GM18951 (cell line): ENCODE results near the gene CSNK2B.
A peak's percentile ranks its signal among the peaks of the same experiment; 100 is the strongest.

Experiments
- POLR2A ChIP-seq: IDR thresholded peaks from 4 replicates; pipeline ENCODE4 v1.6.1; 2011; ENCODE audit warnings: mild to moderate bottlenecking; ENCODE audit not compliant: insufficient read length, insufficient read depth; ENCODE audit errors: extremely low read depth
- in situ Hi-C: fragments of 300-500 bp; cut with MboI; formaldehyde crosslinking; loops from one replicate; pipeline ENCODE4 v1.12.0; 2022; ENCODE audit warnings: low sequenced_read_pairs, mixed read lengths, inconsistent platforms; ENCODE audit not compliant: unreplicated experiment

The CSNK2B gene

DNA sequence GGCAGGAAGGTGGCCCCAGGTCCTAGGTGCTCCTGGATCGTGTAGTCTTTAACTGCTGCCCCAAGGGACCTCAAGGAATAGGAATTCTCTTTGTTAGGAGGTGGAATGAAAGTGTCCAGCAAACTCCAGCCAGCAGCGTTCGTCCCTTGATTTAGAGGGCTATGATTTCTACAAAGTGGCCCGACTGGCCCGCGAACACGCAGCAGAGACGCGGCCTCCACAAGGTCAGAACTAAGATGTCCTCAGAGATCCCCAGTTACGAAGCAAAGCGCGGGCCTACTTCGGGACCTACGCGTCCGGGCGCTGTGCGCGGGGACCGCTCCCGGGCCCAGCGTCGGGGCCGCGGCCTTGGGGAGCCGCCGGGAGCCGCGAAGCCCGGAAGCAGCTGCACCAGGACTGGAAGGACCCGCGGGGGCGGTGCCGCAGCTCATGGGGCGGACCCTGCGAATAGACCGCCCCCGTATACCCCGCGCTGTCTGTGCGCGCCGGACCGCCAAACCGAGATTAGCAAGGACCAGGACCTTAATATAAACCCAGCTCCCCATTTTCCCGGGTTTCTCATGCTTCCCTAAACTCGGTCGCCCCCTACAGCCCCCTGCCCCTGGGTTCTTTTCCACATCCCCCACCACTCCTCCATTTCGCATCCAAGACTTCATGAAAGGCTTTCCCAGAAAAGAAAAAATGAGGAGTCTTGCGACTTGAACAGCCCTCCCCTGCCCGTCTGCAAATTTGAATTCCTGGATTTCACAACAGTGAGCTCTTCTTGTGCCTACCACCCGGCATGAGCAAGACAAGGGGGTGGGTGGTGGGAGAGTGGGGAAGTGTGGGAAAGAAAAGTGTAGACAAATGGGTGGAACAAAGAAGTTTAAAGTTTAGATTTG, 5.3 kb upstream of the CSNK2B start, which contains the start of gene C6orf47:
TSS of gene C6orf47 (minus strand) at position 398 of the 881 bp plus-strand sequence. CDS start 831 bp downstream, outside the sequence.
- peak; percentile 96 for TF ChIP-seq POLR2A
- in situ Hi-C loops = no loop called here

DNA sequence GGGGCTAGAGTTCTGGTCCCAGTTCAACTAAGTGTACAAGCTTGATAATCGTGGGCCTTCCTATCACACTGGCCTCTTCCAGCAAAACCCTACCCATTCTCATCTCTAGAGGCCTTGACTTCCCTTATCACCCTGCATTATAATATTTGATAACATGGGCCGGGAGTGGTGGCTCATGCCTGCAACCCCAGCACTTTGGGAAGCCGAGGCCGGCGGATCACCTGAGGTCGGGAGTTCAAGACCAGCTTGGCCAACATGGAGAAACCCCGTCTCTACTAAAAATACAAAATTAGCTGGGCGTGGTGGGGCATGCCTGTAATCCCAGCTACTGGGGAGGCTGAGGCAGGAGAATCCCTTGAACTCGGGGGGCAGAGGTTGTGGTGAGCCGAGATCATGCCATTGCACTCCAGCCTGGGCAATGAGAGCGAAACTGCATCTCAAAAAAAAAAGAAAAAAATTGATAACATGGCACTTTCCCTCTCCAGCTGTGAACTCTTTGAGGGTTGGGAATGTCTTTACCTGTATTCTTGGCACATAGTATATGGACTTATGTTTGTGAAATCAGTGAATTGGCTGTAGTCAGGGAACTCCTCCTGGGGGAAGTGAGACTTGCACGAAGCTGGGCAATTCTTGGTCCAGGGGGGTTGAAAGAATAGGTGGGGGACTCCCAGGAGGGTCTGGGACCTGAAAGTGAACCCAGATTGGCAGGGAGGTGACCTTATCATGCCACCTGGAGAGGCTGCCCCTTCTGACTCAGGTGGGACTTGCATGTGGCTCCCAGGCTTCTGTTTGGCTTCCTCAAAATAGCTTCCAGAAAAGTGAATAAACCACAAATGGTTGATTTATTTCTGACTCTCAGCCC, 4.4 kb upstream of the CSNK2B start:
- in situ Hi-C loops = no loop called here
- no peak for TF ChIP-seq POLR2A

DNA sequence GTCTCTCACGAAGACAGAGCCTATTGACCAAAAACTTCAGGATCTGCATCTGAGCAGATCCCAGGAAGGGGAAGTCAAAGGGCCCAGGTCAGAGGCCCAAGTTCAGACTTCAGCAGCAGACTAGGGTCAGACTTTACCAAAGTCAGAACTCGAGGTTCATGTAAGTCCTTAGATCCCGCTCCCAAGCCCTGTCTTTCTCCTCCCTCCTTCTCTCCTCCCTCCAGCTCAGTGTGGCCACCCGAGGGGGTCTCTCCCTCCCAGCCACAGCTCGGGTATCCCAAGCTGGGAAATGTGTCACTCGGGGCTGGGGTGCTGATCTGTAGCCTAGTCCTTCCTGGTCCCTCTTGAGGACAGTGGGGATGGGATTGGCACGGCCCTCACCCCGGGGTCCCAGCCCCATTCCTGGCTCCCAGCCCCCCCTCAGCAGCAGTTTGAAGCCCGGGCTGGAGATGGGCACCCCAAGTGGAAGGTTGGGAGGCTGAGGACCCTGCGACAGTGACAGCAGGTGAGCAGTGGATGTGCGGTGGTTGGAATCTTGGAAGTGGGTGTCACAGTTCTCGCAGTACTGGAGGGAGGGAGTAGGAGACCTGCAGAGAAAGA, 3.7 kb upstream of the CSNK2B start:
- TF ChIP-seq POLR2A = no peak
- in situ Hi-C loops = no loop called here

DNA sequence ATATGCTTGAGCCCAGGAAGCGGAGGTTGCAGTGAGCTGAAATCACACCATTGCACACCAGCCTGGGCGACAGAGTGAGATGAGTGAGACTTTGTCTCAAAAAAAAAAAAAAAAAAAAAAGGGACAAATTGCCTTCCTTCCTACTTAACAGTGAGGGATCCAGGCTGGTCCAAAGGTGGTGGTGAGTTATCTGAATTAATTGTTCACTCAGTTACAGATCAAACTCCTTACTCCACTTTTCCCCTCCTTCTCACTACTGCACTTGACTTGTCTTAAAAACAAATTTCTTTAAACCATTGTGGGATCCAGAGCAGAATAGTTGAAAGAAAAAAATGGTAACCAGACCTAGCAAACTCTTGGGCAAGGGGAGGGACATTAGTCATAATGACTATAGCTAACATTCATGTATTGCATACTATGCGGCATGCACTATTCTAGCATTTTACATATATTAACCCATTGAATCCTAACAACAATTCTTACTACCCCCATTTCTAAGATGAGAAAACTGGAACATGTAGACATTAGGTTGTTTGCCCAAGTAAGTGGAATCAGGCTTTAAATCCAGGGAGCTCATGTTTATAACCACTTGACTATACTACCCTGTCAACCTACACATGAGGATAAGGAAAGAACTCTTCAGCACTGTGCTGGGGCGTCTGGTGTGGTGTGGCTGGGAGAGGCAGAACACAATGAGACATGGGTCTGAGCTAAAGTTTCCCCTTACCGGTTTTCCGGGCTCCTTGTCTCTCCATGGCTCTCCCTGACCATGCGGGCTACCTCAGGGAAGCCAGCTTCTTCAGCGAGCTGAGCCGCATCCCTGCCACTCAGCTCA, 2.5 kb upstream of the CSNK2B start:
- in situ Hi-C loops = no loop called here
- TF ChIP-seq POLR2A = no peak

DNA sequence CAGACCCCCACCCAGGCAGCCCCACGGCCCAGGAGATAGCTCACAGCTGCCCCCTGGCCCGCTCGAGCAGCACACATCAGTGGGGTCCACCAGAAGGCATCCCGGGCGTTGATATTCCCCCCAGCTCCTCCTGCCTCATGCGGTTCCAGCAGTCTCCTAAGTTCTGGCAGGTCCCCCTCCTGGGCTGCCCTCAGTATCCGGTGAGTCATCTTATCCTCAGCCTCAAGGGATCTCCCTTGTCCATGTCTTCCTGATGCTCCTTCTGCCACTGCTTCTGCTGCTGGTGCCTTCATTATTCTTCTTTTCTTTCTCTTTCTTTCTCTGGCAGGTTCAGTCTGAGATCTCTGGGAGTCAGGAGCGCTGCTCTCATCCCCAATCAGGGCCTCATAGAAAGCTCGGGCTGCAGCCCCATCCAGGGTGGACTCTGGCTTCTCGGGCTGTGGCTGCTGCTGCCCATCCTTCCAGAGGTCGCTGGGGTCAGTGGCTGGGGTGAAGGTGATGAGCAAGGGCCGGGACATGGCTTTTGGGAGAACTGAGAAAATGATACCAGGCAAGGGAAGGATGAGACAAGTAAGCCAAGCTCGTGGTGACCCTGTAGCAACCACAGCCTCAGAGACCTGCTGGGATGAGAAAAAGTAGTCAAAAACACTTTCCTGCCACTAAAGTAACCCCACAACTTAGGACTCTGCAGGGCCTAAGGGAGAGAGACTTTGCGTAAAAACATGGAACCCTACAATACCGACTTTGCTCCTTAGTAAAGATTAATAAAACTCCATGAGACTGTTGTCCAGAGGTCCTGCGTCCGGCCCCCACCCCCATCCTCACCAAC, 1.7 kb upstream of the CSNK2B start:
- in situ Hi-C loops = no loop called here
- no peak for TF ChIP-seq POLR2A

DNA sequence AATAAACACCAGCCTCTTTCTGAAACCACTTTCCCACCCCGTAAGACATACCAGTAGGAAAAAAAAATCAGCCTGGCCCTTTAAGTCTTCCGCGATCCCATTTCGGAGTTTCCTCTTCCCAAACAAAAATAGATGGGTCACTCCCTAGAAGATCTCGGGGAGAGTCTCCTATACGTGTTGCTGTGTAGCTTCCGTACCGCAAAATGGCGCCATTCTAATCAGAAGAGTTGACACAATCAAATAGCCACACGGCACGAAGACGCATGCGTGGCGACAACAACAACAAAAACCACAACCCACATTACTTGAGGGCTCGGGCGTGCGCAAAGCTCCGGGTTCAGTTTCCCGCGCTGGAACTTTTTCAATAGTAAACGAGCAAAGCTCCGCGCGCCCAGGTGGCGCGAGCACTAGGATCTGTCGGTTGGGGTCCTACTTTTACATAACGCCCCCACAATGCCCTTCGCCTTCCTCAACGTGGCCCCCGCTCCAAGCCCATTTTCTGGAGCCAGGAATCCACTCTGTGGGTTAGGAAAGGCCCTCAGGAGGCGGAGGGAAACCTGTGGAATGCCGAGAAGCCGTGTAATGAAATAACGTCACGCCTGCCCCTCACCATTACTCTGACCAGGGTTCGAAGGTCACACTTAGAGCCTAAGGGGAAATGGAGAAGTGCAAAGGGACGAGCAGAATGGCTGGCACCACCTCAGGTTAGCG, 935 bp upstream of the CSNK2B start, which contains the start of gene GPANK1:
TSS of gene GPANK1 (minus strand) at position 208 of the 711 bp plus-strand sequence. CDS start 519 bp downstream, outside the sequence.
- in situ Hi-C loops = no loop called here
- TF ChIP-seq POLR2A = peak; percentile 20

DNA sequence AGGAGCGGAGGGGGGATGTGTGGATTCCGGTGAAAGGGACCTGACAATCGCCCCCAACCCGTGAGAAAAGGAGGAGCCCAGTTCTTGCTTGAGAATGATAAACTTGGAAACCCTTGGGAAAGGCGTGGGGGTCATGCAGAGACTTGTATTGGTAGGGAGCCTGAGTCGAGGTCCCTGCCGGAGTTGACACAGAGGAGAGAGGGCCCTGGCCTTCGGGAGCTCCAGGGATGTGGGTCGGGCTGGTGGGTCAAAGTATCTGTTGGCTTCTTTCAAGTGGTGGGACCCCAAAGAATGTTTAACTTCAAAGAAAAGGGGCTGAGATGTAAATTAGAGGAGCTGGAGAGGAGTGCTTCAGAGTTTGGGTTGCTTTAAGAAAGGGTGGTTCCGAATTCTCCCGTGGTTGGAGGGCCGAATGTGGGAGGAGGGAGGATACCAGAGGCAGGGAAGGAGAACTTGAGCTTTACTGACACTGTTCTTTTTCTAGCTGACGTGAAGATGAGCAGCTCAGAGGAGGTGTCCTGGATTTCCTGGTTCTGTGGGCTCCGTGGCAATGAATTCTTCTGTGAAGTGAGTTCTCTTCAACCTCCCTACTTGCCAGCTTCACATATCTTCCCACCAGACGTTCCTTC, 571 bp downstream of the CSNK2B start:
- TF ChIP-seq POLR2A = no peak
- in situ Hi-C loops = no loop called here

DNA sequence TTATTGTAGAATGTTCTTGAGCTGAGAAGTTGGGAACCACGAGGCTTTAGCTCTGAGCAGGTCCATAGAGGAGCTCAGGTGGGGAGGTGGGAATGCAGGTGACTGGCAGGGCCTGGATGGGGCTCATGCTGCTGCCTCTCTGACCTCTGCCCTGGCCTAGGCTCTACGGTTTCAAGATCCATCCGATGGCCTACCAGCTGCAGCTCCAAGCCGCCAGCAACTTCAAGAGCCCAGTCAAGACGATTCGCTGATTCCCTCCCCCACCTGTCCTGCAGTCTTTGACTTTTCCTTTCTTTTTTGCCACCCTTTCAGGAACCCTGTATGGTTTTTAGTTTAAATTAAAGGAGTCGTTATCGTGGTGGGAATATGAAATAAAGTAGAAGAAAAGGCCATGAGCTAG, 3.8 kb downstream of the CSNK2B start, which contains the start of gene LY6G5B:
TSS of gene LY6G5B (plus strand) at position 301 of the 400 bp plus-strand sequence. CDS start 975 bp downstream, outside the sequence.
- TF ChIP-seq POLR2A = no peak
- in situ Hi-C loops = no loop called here

DNA sequence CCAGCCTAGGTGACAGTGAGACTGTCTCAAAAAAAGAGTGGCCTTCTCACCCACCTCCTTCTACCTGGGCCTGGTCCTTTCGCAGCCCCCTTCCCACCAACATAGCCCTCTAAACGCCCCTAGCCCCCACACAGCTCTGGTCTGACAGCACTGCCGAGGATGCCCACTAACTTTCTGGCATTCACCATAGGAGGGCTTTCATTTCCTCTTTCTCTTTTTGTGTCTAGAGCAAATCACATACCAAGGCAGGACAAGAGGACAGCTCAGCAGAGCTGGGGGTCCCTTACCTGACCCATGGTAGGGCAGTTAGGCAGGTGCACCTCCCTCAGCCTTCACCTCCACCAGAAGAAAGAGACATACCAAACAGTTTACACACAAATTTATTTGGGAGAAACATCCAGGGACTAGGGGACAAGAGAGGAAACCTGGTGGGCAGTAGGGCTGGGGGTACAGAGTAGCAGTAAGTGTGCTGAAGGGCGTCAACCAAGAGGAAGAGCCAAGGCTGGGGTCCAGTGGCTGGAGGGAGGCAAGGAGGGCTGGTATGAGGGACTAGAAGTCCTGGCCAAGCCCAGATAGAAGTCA, 10.5 kb downstream of the CSNK2B start:
- TF ChIP-seq POLR2A = no peak
- in situ Hi-C loops = no loop called here

DNA sequence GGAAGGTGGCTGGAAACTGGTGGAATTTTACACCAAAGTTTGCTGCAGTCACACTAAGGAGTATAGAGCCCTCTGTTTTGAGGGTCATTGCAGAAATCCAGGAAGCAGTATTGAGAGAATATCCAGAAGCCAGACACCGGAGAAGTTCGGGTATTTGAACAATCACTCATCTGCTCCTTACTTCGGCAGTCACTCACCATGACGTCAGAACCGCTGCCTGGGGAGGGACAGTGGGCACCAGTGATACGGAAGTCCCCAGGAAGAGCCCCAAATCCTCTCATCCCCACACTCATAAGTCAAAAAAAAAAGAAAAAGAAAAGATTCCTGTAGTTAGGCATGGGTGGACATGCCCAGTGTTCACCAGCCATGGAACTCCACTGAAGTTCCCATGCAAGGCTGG, 11.0 kb downstream of the CSNK2B start:
- in situ Hi-C loops = no loop called here
- no peak for TF ChIP-seq POLR2A
